C4-2B (cell line): ENCODE data around the gene PPM1G.

Experiments used
- CTCF ChIP-seq: fragments of 450-650 bp; conservative IDR thresholded peaks from 2 replicates; pipeline ENCODE4 v1.5.1; 2017; ENCODE audit warnings: mild to moderate bottlenecking
- ZFX ChIP-seq: fragments of 450-650 bp; IDR thresholded peaks from 2 replicates; pipeline ENCODE4 v1.6.1; 2017

- TF ChIP-seq CTCF (no peak), ZFX (no peak)
Measured at GRCh38 chr2:27420996-27421395, 11.6 kb upstream of the PPM1G start.
